IMR-90 (cell line): ENCODE results near the gene COX6B1. TPM values are rescaled to one million over a fixed set of nuclear protein-coding genes. Genes with fewer than 3 reads are reported as not detected.

Source experiments
- ATAC-seq: fragments of 200-7000 bp; cut with Tn5 transposase; 2 replicates; pipeline ENCODE4 v1.9.1; 2020; ENCODE audit warnings: low read depth, mild to moderate bottlenecking, moderate library complexity
- BruUV-seq: library from RNA; stranded (reverse); fragments of 400-500 nt; replicated peaks from 2 replicates; lab custom pipeline; 2021; lab: Mats Ljungman, UMichigan
- CTCF ChIA-PET: fragments of 300-600 bp; formaldehyde crosslinking; extraction: SDS; loops from one replicate; lab custom pipeline; 2021; ENCODE audit warnings: antibody characterized with exemption; lab: Yijun Ruan, JAX
- POLR2A ChIA-PET: fragments of 300-600 bp; sonication (Branson Sonifier 250); formaldehyde crosslinking; loops from one replicate; lab custom pipeline; 2022; ENCODE audit warnings: antibody characterized with exemption; ENCODE audit not compliant: unreplicated experiment; lab: Charles Lee
- DNase-seq: peaks from one replicate; pipeline ENCODE4 v3.0.0; 2013
- H2AFZ ChIP-seq: replicated peaks from 2 replicates; pipeline ENCODE3; 2013; ENCODE audit warnings: low read length, mild to moderate bottlenecking; ENCODE audit not compliant: poor library complexity
- H2AK5ac ChIP-seq: 2 replicates; pipeline ENCODE4 v1.6.1; 2013; ENCODE audit warnings: low read depth, low read length, inconsistent platforms
- H2AK9ac ChIP-seq: replicated peaks from 2 replicates; pipeline ENCODE3; 2013; ENCODE audit warnings: mild to moderate bottlenecking, low read depth, low read length, moderate library complexity; ENCODE audit not compliant: poor library complexity
- H2BK120ac ChIP-seq: 2 replicates; pipeline ENCODE4 v1.6.1; 2013; ENCODE audit warnings: low read depth, low read length, inconsistent platforms
- H2BK15ac ChIP-seq: 3 replicates; pipeline ENCODE4 v1.6.1; 2013; ENCODE audit warnings: low read depth, low read length, inconsistent platforms
- H2BK20ac ChIP-seq: 2 replicates; pipeline ENCODE4 v1.6.1; 2013; ENCODE audit warnings: low read depth, mild to moderate bottlenecking, inconsistent platforms, low read length, moderate library complexity
- H2BK5ac ChIP-seq: 2 replicates; pipeline ENCODE4 v1.6.1; 2013; ENCODE audit warnings: mild to moderate bottlenecking, low read depth, low read length, inconsistent platforms; ENCODE audit not compliant: poor library complexity, severe bottlenecking
- H3K14ac ChIP-seq: replicated peaks from 2 replicates; pipeline ENCODE4 v1.6.1; 2013; ENCODE audit warnings: low read depth, low read length, inconsistent platforms
- H3K18ac ChIP-seq: 2 replicates; pipeline ENCODE4 v1.6.1; 2013; ENCODE audit warnings: low read depth, low read length, control low read depth
- H3K23ac ChIP-seq: 2 replicates; pipeline ENCODE4 v1.6.1; 2013; ENCODE audit warnings: low read depth, low read length, inconsistent platforms
- H3K27ac ChIP-seq: 2 replicates; pipeline ENCODE4 v1.5.1; 2013; ENCODE audit warnings: mild to moderate bottlenecking, control low read depth, low read length; ENCODE audit not compliant: insufficient read depth
- H3K27me3 ChIP-seq: 2 replicates; pipeline ENCODE4 v1.6.1; 2013; ENCODE audit warnings: low read length; ENCODE audit not compliant: control insufficient read depth, insufficient read depth
- H3K36me3 ChIP-seq: 2 replicates; pipeline ENCODE4 v1.6.1; 2013; ENCODE audit warnings: low read length, mixed read lengths; ENCODE audit not compliant: control insufficient read depth, insufficient read depth
- H3K4ac ChIP-seq: 2 replicates; pipeline ENCODE4 v1.6.1; 2013; ENCODE audit warnings: low read depth, low read length, inconsistent platforms
- H3K4me1 ChIP-seq: 2 replicates; pipeline ENCODE4 v1.6.1; 2013; ENCODE audit warnings: low read length, mixed read lengths; ENCODE audit not compliant: control insufficient read depth, insufficient read depth
- H3K4me2 ChIP-seq: 2 replicates; pipeline ENCODE4 v1.6.1; 2013; ENCODE audit warnings: low read depth, mild to moderate bottlenecking, control low read depth, low read length, moderate library complexity
- H3K4me3 ChIP-seq: 2 replicates; pipeline ENCODE4 v1.5.1; 2013; ENCODE audit warnings: low read depth, mild to moderate bottlenecking, control low read depth, low read length, moderate library complexity; ENCODE audit not compliant: insufficient read depth
- H3K56ac ChIP-seq: 2 replicates; pipeline ENCODE4 v1.6.1; 2013; ENCODE audit warnings: low read length, inconsistent platforms; ENCODE audit not compliant: insufficient read depth; ENCODE audit errors: extremely low read depth
- H3K79me1 ChIP-seq, 2 experiments: 2 replicates each; pipeline ENCODE4 v1.6.1; 2013; ENCODE audit warnings: low read length in 2 of 2, inconsistent platforms in 1 of 2, low read depth in 1 of 2
- H3K9ac ChIP-seq: 2 replicates; pipeline ENCODE4 v1.6.1; 2013; ENCODE audit warnings: low read depth, low read length, control low read depth
- H3K9me1 ChIP-seq: 2 replicates; pipeline ENCODE4 v1.6.1; 2013; ENCODE audit warnings: low read length, inconsistent platforms; ENCODE audit not compliant: insufficient read depth
- H3K9me3 ChIP-seq: 2 replicates; pipeline ENCODE4 v1.6.1; 2013; ENCODE audit warnings: low read length; ENCODE audit not compliant: control insufficient read depth, insufficient read depth
- H4K20me1 ChIP-seq: 2 replicates; pipeline ENCODE4 v1.6.1; 2013; ENCODE audit warnings: low read length, inconsistent platforms; ENCODE audit not compliant: insufficient read depth
- H4K5ac ChIP-seq: 2 replicates; pipeline ENCODE4 v1.6.1; 2013; ENCODE audit warnings: mild to moderate bottlenecking, low read depth, low read length, control low read depth
- H4K8ac ChIP-seq, 2 experiments: 2 replicates each; pipeline ENCODE4 v1.6.1; 2013; ENCODE audit warnings: low read depth in 2 of 2, low read length in 2 of 2, control low read depth in 1 of 2, inconsistent platforms in 1 of 2
- H4K91ac ChIP-seq: 2 replicates; pipeline ENCODE4 v1.6.1; 2013; ENCODE audit warnings: low read depth, low read length, inconsistent platforms; ENCODE audit not compliant: insufficient read depth
- WGBS, 2 experiments: methylation state at CpG; one replicate each; pipeline versions ENCODE4 v1.1.5 to v1.1.7; 2013; ENCODE audit warnings: missing lambda C conversion rate in 2 of 2; ENCODE audit not compliant: insufficient read length in 1 of 2; ENCODE audit errors: extremely low coverage in 2 of 2; 5-methylcytosine and 5-hydroxymethylcytosine counted together
- dilution Hi-C: fragments of 300-500 bp; cut with HindIII; formaldehyde crosslinking; loops from one replicate; pipeline ENCODE4 v1.14.3; 2018; ENCODE audit warnings: low sequenced_read_pairs; ENCODE audit not compliant: unreplicated experiment
- in situ Hi-C: fragments of 300-500 bp; cut with MboI; formaldehyde crosslinking; loops from 3 replicates; pipeline ENCODE4 v1.14.3; 2019; ENCODE audit warnings: low sequenced_read_pairs, inconsistent platforms, mixed read lengths
- intact Hi-C: fragments of 100-400 bp; cut with micrococcal nuclease; formaldehyde crosslinking; loops from 2 replicates; pipeline ENCODE4 v1.10.0; 2022
- polyA plus RNA-seq, 3 experiments: library from polyadenylated mRNA; depleted of rRNA; stranded (reverse); fragments of >200 nt; gene quantifications; 2 replicates each; pipeline ENCODE4 v1.2.3, GENCODE V29; 2012; ENCODE audit warnings: low replicate concordance in 1 of 3
- total RNA-seq: library from RNA; depleted of rRNA; stranded (reverse); fragments of >200 nt; gene quantifications from 2 replicates; pipeline ENCODE4 v1.2.3, GENCODE V29; 2012
- TF ChIP-seq, protein P1 (sequence below): fragments of 150-350 bp; IDR thresholded peaks from 2 replicates; pipeline ENCODE4 v1.6.1; 2016; ENCODE audit warnings: low read depth, mild to moderate bottlenecking, low read length, moderate library complexity, borderline replicate concordance

COX6B1 gene
- total and polyA plus RNA-seq, 2 of the 4 experiments (the other 2 are of a cell fraction) = 914 to 983 TPM

GRCh38 chr19:35696835-35697234 is 48.7 kb downstream of the COX6B1 start:
- intact Hi-C loops = no loop called here
- Histone ChIP-seq H2BK15ac (no peak overlapping the region), H3K4me1 (no peaks in the 10 kb centered on the region), H4K91ac (no peak overlapping the region), H3K4ac (no peak overlapping the region), H3K4me2 (no peak overlapping the region), H3K56ac (no peak overlapping the region), H3K36me3 (no peaks in the 10 kb centered on the region), H3K27me3 (peaks cover 2% of the 10 kb centered on the region; the same call in 1 of the 2 replicates), H3K14ac (no peak overlapping the region), H2BK120ac (no peak overlapping the region), H2BK20ac (no peak overlapping the region), H3K4me3 (no peak overlapping the region), H3K79me1 (no peaks in the 10 kb centered on the region), H3K9ac (no peak overlapping the region), H3K18ac (no peak overlapping the region), H3K23ac (no peak overlapping the region), H2BK5ac (no peak overlapping the region), H3K27ac (no peak overlapping the region), H3K9me3 (no peaks in the 10 kb centered on the region), H3K9me1 (no peaks in the 10 kb centered on the region), H4K20me1 (no peaks in the 10 kb centered on the region), H4K8ac (no peak overlapping the region), H2AK9ac (no peak overlapping the region), H4K5ac (no peak overlapping the region), H2AK5ac (no peak overlapping the region), H2AFZ (no peak overlapping the region)
- ChIA-PET CTCF (no interaction called here), POLR2A (no interaction called here)
- 82% methylated on average over 3 of the region's 4 CpGs; no CpG with 5 or more reads in 1 of the 2 experiments for WGBS, 2 experiments
- dilution Hi-C loops = no loop called here
- no peak for ATAC-seq
- in situ Hi-C loops = no loop called here
- BruUV-seq = no TSS peak
- no peak for DNase-seq
- TF ChIP-seq, protein P1, sequence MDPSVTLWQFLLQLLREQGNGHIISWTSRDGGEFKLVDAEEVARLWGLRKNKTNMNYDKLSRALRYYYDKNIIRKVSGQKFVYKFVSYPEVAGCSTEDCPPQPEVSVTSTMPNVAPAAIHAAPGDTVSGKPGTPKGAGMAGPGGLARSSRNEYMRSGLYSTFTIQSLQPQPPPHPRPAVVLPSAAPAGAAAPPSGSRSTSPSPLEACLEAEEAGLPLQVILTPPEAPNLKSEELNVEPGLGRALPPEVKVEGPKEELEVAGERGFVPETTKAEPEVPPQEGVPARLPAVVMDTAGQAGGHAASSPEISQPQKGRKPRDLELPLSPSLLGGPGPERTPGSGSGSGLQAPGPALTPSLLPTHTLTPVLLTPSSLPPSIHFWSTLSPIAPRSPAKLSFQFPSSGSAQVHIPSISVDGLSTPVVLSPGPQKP = no peak
